ENCODE measurements around the gene KAZALD1.
A peak's percentile ranks its signal among the peaks of the same experiment; 100 is the strongest.

The KAZALD1 gene, protein sequence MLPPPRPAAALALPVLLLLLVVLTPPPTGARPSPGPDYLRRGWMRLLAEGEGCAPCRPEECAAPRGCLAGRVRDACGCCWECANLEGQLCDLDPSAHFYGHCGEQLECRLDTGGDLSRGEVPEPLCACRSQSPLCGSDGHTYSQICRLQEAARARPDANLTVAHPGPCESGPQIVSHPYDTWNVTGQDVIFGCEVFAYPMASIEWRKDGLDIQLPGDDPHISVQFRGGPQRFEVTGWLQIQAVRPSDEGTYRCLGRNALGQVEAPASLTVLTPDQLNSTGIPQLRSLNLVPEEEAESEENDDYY

DNA sequence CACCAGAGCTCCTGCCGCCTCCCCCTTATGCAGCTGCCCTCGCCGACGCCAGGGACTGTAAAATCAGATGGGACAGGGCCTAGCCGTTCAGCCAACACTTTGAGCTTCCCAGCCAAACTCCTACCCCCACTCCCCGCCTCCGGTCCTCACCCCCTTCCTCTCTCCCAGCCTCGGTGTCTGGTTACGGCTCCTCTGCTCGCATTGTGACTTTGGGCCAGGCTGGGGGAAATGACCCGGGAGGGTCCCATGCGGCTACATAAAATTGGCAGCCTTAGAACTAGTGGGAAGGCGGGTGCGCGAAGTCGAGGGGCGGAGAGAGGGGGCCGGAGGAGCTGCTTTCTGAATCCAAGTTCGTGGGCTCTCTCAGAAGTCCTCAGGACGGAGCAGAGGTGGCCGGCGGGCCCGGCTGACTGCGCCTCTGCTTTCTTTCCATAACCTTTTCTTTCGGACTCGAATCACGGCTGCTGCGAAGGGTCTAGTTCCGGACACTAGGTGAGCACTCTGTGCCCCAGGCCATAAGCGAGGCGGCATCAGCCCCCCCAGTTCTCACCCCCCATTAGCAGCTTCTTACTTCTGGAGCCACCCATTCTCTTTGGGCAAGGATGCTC, at the start of gene KAZALD1:
KAZALD1 (plus strand) TSS at position 366 of the 608 bp plus-strand sequence. CDS start 604 bp downstream, outside the sequence.
- no peak for DNase-seq (ENCODE audit: low read depth)

DNA sequence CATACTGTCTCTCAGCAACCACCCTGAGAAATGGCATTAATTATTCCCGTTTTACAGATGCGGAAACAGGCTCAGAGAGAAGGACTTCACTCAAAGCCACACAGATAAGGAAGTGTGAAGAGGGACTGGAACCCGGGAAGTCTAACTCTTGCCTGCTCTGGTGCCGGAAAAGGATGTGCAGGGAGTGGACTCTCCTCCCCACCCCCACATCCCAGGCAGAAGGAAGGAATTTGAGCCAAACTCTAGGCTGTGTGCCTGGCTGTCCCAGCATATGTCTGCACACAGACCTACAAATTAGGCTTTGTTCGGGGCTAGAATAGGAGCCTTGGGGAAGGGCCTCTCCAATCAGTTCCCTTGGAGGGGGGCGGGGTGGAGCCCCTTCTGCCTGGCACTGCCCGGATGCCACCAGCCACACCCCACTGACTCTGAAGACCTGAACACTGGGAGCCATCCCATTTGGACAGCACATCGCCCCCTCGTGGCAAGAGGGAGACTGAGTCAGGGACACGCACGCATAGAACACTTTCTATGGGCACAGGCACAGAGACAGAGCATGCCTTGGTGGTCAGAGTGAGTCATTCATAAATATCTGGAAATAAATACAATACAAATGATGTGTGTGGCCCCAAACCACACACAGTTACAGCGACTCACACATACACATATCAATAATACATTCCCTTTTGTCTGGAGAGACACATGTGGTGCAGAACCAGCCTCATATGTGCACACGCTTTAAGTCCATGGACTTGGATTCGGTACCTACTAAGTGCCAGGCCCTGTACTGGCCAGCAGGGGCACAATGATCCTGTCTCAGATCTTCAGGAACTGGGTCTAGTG, 49.0 kb upstream of the KAZALD1 start:
- peak; percentile 59 for DNase-seq (ENCODE audit: low read depth)

DNA sequence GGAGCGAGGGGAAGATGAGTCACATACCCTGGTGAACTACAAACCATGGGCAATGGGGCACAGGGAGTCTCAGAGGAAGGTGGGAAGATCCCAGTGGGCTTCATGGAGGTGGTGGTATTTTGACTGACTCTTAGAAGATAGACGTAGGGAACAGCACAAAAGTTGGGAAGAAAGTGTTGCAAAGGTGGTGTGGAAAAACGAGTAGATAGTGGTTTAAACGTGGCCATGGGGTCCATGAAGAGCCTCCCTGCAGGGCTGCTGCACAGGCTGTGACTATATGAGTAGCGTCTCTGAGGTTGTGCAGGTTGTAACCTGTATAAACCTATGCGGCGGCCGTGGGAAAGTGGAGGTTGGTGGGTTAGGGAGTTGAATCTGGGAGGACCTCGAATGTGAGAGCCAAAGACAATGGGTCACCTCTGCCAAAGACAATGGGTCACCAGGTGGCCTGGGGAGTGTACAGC, 48.4 kb upstream of the KAZALD1 start:
- no peak for DNase-seq (ENCODE audit: low read depth)

DNA sequence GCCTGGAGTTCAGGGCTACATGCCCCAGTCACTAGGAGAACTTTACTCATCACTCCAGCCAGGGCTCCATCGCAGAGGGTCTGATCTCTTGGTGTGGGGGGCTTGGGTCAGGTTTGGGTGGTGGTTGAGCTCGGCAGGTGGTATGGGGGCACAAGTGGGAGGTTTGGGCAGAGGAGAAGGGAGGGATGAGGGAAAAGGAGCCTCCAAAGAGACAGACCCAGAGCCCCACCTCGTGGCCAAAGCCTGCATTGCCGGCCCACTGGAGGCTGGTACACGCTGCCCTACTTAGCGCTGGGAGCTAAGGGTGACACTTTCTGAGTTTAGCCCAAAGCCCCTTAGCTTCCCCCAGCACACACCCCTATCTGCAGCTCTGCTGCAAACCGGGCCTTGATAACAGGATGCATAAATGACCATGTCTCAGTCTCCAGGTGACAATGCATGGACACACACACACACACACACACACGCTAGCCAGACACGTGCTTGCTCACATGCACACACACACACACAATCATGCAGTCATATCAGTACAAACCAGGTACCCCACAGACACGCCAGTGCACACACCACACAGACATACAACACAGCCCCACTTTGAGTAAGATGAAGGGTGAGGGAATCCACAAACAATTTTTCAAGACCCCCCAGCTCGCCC, 47.4 kb upstream of the KAZALD1 start:
- DNase-seq (ENCODE audit: low read depth), result peak; percentile 59

DNA sequence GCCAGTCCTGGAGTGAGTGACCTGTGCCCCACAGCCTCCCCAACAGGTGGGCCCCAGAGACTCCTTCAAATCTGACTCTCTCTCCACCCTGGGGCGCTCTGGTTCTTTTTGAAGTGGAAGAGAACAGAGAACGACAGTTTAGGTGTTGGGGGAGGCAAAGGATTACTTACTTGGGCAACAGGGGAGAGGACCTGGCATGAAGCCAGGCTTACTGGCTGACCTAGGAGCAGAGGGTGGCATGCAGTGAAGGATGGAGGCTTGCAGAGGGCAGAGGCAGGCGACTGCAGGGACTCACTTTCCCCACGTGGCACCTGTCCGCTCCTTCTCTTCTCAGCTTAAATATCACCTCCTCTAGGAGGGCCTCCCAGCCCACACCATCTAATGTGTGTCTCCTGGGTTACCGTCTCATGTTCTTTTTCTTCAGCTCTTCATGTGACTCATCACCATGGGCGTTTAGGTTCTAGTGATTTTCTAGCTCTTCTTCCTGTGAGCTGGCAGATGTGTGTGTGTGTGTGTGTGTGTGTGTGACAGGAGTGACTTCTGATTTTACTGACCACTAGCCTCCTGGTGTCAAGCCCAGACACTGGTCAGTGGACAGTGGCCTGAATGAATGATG, 46.7 kb upstream of the KAZALD1 start:
- no peak for DNase-seq (ENCODE audit: low read depth)

DNA sequence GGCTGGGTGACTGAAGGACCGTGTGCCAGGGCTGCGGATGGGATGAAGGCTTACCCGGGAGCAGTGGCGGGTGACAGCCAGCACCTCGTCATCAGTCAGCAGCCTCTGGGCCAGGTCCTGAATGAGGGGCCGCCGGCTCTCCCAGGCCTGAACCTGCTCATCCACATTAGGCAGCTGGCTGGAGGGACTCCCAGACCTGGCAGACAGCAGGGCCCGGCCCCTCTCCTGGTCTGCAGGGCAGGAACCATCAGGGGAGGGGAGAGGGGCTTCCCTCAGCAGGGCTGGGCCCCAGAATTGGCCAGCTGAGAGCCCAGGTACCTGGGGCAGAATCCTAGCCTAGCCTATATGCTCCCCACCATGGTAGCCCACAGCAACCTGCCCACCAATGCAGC, 46.2 kb upstream of the KAZALD1 start:
- no peak for DNase-seq (ENCODE audit: low read depth)

DNA sequence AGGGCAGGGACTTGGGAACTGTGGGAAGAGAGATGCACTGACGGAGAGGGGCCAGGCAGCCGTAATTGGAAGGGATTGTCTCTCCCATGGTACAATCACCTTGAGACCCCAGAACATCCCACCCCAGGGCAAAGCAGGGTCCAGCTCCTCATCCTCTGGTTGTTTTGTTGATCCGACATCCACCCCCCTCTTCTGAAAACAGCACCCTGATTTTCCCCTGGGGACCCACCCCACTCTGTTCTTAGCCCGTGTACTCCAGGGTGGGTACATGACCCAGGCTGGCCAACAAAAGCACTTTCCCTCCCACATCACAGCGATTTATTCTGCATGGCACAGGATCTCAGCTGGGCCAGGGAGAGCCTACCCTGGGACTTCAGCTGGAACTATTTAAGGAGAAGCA, 45.0 kb upstream of the KAZALD1 start:
- DNase-seq (ENCODE audit: low read depth), result no peak

DNA sequence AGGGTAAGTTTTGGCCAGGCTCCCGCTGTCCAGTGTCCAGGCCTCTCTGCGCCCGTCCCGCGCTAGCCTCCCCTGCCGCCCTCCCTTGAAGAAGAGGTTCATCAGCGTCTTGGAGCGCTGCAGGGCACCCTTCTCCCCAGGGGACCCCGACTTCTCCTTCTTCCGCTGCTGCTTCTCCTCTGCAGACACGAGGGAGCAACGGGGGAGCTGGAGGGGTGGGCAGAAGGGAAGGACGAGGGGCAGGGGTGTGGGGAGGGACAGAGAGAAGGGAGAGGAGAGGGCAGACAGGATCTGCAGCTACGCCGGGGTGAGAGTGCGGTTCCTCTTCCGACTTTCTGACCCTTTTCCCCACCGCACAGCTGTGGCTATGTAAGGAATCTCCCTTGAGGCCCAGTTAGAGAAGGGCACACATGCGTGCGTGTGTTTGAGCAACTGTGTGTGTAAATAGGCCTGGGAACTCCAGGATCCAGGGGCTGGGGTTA, 43.6 kb upstream of the KAZALD1 start:
- no peak for DNase-seq (ENCODE audit: low read depth)

DNA sequence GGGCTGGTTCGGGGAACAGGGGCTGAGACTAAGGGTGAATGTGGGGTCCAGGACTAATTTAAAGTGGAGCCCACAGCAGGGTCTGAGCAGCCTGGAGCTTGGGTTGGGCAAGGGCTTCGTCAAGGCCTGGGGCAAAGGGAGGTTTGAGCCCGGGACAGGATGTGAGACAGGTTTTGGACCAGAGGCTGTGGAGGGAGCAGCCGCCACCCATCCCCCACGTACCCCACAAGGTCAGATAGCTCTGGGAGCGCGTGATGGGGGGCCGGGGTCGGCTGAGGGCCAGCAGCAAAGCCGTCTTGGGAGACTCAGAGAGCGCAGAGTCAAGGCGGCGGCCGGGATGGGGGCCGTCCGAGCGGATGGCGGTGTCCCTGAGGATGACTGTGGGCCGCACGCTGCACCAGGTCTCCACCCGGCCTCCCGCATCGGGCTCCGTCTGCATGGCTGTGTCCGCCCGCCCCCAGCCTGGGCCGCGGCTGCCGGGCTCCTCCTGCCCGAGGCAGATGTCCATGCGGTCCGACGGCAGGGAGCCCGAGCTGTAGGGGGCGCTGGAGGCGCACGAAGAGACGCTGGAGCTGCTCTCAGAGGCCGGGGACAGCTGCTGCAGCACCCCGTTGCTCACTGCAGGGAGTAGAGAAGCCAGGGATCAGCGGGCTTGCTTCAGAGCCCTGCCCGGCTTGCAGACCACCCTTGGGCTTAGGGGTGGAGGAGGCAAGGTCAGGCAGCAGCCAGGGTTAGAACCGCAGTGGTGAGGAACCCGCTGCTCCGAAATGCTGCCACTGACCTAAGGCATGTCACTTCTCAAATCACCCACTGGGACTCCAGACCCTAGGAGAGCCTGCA, 43.0 kb upstream of the KAZALD1 start:
- peak; percentile 47 for DNase-seq (ENCODE audit: low read depth)

DNA sequence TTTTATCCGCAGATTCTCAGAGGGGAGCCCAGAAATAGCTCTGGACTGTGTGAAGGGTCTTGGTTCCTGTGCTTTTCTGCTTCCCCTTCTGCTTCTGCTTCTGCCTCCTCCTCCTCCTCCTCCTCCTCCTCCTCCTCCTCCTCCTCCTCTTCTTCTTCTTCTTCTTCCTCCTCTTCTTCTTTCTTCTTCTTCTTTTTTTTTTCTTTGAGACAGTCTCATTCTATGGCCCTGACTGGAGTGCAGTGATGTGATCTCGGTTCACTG, 42.4 kb upstream of the KAZALD1 start:
- no peak for DNase-seq (ENCODE audit: low read depth)

DNA sequence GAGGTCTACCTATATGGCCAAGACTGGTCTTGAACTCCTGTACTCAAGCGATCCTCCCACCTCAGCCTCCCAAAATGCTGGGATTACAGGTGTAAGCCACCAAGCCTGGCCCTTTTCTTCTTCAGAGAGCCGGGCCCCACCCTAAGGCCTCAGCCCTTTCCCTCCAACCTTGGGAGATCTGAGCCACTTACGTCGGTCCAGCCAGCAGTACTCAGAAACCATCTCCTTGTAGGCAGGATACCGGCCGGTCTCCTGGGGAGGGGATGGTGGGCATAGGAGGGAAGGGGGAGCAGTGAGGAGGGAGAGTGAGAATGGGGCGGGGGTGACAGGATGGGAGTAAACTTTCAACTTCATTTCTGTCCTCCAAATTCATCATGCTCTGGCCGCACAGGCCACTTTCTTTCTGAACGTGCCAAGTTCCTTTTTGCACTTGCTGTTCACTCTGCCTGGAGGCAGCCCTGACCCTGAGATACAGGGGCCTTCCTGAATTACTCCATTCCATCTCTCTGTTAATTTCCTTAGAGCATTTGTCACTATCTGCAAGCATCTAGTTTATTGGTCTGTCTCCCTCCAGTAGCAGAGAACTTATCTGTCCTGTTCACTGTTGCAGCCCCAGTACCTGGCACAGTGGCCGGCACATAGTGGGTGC, 41.2 kb upstream of the KAZALD1 start:
- no peak for DNase-seq (ENCODE audit: low read depth)

DNA sequence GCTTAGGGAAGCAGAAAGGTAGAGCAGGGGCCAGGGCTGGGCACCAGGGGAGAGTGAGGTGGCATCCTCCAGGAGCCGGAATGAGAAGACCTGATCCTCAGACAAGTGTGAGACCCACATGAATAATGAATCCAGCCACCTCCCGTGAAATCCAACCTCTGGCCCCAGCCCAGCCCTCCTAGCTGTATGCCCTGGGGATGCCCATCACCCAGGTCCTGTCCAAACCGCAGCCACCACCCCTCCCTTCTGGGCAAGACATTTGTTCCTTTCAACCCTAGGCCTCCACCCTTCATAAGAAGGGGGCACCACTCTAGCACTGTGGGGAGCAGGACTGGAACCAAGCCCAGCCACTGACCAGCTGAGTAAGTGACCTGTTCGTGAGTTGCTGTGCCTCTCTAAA, 40.5 kb upstream of the KAZALD1 start:
- DNase-seq (ENCODE audit: low read depth), result no peak

DNA sequence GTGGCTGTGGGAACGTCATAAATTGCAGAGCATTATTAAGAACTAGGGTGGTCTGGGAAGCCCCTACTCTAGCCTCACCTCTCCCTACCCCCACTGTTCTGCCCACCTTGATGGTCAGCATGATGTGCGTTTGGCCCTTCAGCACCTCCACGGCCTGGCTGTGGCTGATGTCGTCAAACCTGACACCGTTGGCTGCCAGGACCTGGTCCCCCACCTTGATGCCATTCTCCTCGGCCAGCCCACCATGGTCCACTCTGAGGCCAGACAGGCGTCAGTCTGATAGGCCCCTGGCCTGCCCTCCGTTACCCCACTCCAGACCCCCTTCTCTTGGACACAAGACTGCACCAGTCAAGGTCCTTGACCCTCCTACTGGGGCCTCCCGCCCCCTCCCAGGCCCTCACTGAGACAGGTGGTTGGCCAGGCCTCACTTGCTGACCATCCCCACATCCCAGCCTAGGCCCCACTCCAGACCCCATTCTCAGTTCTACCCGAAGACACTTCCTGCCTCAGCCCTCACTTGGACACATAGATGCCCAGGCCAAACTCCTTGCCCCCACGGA, 40.0 kb upstream of the KAZALD1 start:
- DNase-seq (ENCODE audit: low read depth), result no peak

DNA sequence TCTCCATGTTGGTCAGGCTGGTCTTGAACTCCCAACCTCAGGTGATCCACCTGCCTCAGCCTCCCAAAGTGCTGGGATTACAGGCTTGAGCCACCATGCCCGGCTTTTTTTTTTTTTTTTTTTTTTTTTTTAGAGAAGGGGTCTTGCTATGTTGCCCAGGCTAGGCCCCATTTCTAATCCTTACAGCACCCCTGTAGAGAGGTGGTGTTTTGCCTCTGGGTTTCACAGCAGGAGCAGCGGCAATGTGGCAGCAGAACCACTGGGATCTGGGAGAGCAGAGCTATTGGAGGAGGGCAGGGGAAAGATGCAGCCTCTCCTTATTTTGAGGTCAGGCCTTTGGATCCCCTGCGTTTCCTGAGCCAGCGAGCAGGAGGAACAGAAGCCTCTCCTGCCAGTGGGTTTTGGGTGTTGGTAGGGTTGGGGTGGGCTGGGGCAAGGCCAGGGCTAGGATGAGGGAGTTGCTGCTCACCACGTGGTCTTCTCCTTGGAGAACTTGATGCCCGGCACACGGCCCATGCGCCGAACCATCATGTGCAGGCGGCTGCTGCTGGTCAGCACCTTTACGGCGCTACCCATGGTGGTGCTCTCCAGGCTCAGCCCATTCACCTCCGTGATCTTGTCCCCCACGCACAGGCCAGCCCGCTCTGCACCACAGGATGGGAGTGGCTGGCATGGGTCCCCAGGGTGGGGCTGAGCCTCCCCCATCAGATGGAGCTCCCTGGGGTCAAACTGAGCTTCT, 38.7 kb upstream of the KAZALD1 start:
- DNase-seq (ENCODE audit: low read depth), result no peak

DNA sequence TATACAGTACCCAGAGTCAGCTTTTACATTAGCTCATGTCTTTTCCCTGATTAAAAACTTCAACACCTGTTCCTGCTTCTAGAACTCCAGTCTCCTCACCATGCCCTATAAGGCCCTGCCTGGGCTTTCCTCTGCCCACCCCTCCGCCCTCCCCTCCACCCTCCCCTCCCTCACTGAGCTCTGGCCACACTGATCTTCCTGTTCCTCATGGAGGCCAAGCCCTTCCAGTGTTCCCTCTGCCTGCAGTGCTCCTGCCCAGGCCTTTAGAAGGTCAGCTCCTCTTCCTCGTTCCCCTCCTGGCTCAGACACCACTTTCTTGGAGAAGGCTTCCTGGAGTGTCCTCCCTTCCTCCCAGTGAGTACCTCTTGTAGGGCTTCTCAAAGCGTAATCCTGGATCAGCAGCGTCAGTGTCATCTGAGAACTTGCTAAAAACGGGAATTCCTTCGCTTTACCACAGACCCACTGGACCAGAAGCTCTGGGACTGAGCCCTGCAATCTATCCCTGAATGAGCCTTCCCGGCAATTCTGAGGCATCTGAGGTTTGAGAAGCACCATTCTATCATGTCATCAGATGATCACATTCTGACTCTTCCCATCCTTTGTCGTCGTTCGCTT, 34.6 kb upstream of the KAZALD1 start:
- DNase-seq (ENCODE audit: low read depth), result no peak

DNA sequence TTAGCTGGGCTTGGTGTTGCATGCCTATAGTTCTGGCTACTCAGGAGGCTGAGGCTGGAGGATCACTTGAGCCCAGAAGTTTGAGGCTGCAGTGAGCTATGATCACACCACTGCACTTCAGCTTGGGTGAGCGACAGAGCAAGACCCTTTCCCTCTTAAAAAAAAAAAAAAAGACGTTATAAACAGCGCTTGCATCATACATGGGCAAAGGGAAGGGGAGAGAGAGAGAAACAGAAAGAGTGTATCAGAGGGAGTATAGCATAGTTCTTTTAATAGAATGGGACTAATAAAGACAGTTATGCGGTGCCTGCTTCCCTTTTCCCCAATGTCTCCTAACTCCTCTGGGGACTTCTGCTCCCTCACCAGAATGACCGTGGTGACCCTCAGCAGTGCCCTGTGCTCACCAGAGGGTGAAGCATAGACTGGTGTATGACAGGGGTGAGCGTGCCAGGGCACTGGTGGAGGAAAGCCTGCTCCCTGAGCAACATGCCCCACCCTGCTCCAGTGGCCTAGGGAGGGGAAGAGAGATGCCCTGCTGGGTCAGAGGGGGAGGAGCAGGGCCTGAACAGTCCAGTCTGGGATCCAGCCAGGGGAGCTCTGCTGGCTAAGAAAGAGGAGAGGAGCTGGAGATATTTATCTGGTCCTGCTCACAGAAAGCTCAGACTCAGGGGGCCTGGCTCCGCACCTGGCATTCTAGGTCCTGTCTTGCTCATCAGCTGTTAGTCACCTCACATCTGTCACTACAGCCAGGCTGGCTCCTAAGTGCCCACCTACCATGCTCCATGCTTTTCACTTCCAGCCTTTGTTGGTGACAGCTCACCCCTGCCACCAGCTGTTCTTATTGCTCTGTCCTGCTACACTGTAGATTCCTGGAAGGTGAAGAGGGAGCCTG, 33.1 kb upstream of the KAZALD1 start:
- no peak for DNase-seq (ENCODE audit: low read depth)

DNA sequence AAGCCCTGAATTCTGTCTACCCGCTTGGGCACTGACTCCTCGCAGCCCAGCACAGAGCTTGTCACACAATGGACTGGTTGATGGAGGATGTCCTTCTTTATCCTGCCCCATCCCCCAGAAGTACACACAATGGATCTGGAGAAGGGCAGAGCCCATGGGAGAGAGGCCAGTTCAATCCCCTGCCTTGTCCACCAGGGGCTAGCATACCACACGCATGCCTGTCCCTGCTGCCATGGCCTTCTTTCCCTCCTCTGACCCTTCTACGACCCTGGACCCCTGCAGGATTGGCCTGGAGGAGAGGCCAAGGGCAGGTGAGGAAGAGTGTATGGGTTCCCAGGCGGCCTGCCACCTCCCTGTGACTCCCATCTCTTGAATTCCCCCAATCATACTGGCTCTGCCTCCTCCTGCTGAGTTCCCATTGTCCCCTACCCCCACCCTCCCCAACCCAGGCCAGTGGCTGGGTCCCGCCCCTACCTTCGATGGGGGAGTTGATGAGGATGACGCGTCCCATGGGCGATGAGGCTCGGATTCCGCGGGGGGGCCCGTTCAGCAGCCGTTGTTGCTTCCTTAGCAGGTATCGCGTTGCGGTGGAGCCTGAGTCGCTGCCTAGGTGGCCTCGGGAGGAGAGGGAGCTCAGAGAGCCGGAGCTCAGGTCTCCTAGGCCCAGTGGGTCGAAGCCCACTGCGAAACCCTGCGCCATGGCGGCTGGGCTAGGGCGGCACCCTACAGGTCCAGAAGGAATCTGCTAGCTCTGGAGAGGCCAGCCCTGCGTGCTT, 32.1 kb upstream of the KAZALD1 start:
- DNase-seq (ENCODE audit: low read depth), result no peak

Measured in stimulated activated CD4-positive, alpha-beta T cell treated with anti-CD3 and anti-CD28 coated beads, Interleukin-2, amount 100 ng/mL, for 4 hours (primary cell).